ENCODE measurements around the gene SORT1. TPM values are rescaled to one million over a fixed set of nuclear protein-coding genes. Genes with fewer than 3 reads are reported as not detected.

SORT1 gene
- total and polyA plus RNA-seq, 4 donors: 47.3 to 310 (median 96.9) TPM

GRCh38 chr1:109350655-109351054, 47.1 kb downstream of the SORT1 start:
- 74 to 81% methylated on average over 1 of the region's 1 CpG for WGBS, 2 donors
- H3K36me3 ChIP-seq (ENCODE audit: control insufficient read depth in 1 of 2, insufficient read depth in 2 of 2, low read length in 1 of 2): peaks cover 2 to 17% of the 10 kb centered on the region in 2 donors
- intact Hi-C loops (cut with DNase I): no loop called here
- ATAC-seq (ENCODE audit: low FRiP score): no peak
- H3K4me1 ChIP-seq (ENCODE audit: control insufficient read depth in 1 of 2, insufficient read depth in 2 of 2, low read length in 2 of 2): peaks cover 0 to 2% of the 10 kb centered on the region in 2 donors
- DNase-seq: no peak
- H3K9me3 ChIP-seq (ENCODE audit: control insufficient read depth, low read length): no peaks in the 10 kb centered on the region
- no peak overlapping the region for H3K27ac ChIP-seq (ENCODE audit: low read depth in 1 of 2, low read length in 2 of 2)
- H3K27me3 ChIP-seq (ENCODE audit: control insufficient read depth in 1 of 2, insufficient read depth in 2 of 2, low read length in 1 of 2): no peaks in the 10 kb centered on the region
- H3K4me3 ChIP-seq (ENCODE audit: low read length in 2 of 2): no peak overlapping the region

- no peak overlapping the region for H3K27ac ChIP-seq (ENCODE audit: low read depth in 1 of 2, low read length in 2 of 2)
- peaks cover 2 to 18% of the 10 kb centered on the region in 2 donors for H3K36me3 ChIP-seq (ENCODE audit: control insufficient read depth in 1 of 2, insufficient read depth in 2 of 2, low read length in 1 of 2)
- DNase-seq (no peak), ATAC-seq (ENCODE audit: low FRiP score) (no peak)
- intact Hi-C loops (cut with DNase I): no loop called here
- H3K9me3 ChIP-seq (ENCODE audit: control insufficient read depth, low read length): no peaks in the 10 kb centered on the region
- no peaks in the 10 kb centered on the region for H3K27me3 ChIP-seq (ENCODE audit: control insufficient read depth in 1 of 2, insufficient read depth in 2 of 2, low read length in 1 of 2)
- H3K4me3 ChIP-seq (ENCODE audit: low read length in 2 of 2): no peak overlapping the region
- WGBS, 2 donors: 88 to 89% methylated on average over 4 of the region's 4 CpGs
- peaks cover 0 to 2% of the 10 kb centered on the region in 2 donors for H3K4me1 ChIP-seq (ENCODE audit: control insufficient read depth in 1 of 2, insufficient read depth in 2 of 2, low read length in 2 of 2)
Measured at GRCh38 chr1:109350182-109350581, 47.5 kb downstream of the SORT1 start.

DNA sequence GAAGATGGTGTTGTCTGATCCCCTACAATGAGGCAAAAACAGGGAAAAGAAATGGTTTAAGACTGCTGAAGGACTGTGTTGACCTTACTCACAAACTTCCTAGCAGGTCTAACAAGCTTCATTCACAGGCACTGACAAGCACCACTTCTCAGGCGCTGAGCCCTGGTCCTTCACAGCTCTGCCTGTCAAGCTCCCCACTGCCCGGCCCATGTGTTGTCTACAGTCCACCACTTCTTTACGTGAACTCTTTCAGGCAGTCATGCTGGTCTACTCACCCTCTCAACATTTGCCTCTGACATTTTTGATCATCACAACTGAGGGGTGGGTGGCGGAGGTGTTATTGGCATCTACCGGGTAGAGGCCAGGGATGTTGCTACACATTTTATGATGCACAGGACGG, 50.2 kb downstream of the SORT1 start:
- H3K4me3 ChIP-seq (ENCODE audit: low read length in 2 of 2): no peak overlapping the region
- H3K27me3 ChIP-seq (ENCODE audit: control insufficient read depth in 1 of 2, insufficient read depth in 2 of 2, low read length in 1 of 2): no peaks in the 10 kb centered on the region
- peaks cover 0 to 2% of the 10 kb centered on the region in 2 donors for H3K4me1 ChIP-seq (ENCODE audit: control insufficient read depth in 1 of 2, insufficient read depth in 2 of 2, low read length in 2 of 2)
- H3K36me3 ChIP-seq (ENCODE audit: control insufficient read depth in 1 of 2, insufficient read depth in 2 of 2, low read length in 1 of 2): peaks cover 2 to 18% of the 10 kb centered on the region in 2 donors
- H3K27ac ChIP-seq (ENCODE audit: low read depth in 1 of 2, low read length in 2 of 2): no peak overlapping the region
- no peaks in the 10 kb centered on the region for H3K9me3 ChIP-seq (ENCODE audit: control insufficient read depth, low read length)
- 91 to 94% methylated on average over 6 of the region's 6 CpGs for WGBS, 2 donors
- intact Hi-C loops (cut with DNase I): loop anchor here in 1 of 2 donors (10.0 kb wide), 1 partner anchor 63 kb away; the partner anchor contains the start of gene PSRC1
- no peak for ATAC-seq (ENCODE audit: low FRiP score)
- no peak for DNase-seq

DNA sequence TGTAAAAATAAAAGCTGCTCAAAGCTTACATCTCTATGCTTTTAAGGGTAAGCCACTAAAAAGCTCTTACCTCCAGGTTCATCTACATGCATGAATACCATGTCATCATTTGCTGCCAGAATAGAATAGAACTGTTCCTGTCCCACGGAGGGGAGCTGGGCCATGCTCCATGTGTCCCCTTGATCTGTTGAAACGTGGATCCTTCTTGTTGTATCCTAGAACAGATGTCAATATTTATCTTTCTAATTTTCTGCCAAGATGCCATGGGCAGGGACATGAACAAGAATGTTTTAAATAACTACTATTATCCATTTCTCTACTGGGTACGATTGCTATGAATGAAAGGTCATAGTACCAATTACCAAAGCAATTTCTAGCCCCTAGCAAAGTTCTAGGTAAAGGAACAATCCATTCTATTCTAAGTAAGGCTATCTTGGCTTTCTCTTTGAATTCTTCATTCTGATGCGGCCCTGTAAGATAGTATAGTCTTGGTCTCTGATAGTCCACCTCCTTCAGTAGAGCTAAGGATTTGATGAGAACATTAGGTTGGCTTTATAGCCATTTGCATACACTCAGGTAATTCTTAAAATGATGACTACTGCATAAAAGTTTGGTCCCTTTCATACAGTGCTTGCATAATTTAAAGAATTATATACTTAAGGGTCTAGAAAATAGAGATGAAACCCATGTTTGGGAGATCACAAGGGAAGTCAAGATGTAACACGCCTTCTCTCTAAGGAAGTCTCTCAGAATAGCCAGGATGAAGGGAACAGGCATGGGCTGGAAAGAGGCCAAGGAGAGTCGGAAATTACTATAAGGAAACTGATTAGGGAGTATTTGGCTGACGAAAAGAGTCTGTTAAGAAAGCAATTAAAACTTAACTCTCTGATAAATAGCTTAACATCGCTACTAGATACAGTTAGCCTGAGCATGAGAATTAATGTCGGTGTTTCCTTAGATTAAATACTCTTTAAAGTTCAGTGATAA, 55.5 kb downstream of the SORT1 start:
- no peak overlapping the region for H3K4me3 ChIP-seq (ENCODE audit: low read length in 2 of 2)
- no peaks in the 10 kb centered on the region for H3K27me3 ChIP-seq (ENCODE audit: control insufficient read depth in 1 of 2, insufficient read depth in 2 of 2, low read length in 1 of 2)
- 34 to 36% methylated on average over 9 of the region's 9 CpGs for WGBS, 2 donors
- no peaks in the 10 kb centered on the region for H3K9me3 ChIP-seq (ENCODE audit: control insufficient read depth, low read length)
- H3K36me3 ChIP-seq (ENCODE audit: control insufficient read depth in 1 of 2, insufficient read depth in 2 of 2, low read length in 1 of 2): peaks cover 14 to 17% of the 10 kb centered on the region in 2 donors
- no peaks in the 10 kb centered on the region for H3K4me1 ChIP-seq (ENCODE audit: control insufficient read depth in 1 of 2, insufficient read depth in 2 of 2, low read length in 2 of 2)
- intact Hi-C loops (cut with DNase I): loop anchor here (5.0 to 10.0 kb wide), 3 partner anchors 55 to 65 kb away; partner anchors contain the start of genes PSRC1 (in 1 of the 2) and SORT1 (in 1 of the 2)
- peak overlapping the region in 1 of 2 donors; percentile 57 for H3K27ac ChIP-seq (ENCODE audit: low read depth in 1 of 2, low read length in 2 of 2)
- DNase-seq (no peak), ATAC-seq (ENCODE audit: low FRiP score) (no peak)

GRCh38 chr1:109338608-109339007, 59.1 kb downstream of the SORT1 start:
- intact Hi-C loops (cut with DNase I): no loop called here
- Histone ChIP-seq H3K27ac (ENCODE audit: low read depth in 1 of 2, low read length in 2 of 2) (no peak overlapping the region), H3K9me3 (ENCODE audit: control insufficient read depth, low read length) (no peaks in the 10 kb centered on the region), H3K4me1 (ENCODE audit: control insufficient read depth in 1 of 2, insufficient read depth in 2 of 2, low read length in 2 of 2) (no peaks in the 10 kb centered on the region), H3K36me3 (ENCODE audit: control insufficient read depth in 1 of 2, insufficient read depth in 2 of 2, low read length in 1 of 2) (peaks cover 22% of the 10 kb centered on the region in 2 donors), H3K4me3 (ENCODE audit: low read length in 2 of 2) (no peak overlapping the region), H3K27me3 (ENCODE audit: control insufficient read depth in 1 of 2, insufficient read depth in 2 of 2, low read length in 1 of 2) (no peaks in the 10 kb centered on the region)
- ATAC-seq (ENCODE audit: low FRiP score) (no peak), DNase-seq (no peak)
- WGBS, 2 donors: 93 to 100% methylated on average over 3 of the region's 3 CpGs

DNA sequence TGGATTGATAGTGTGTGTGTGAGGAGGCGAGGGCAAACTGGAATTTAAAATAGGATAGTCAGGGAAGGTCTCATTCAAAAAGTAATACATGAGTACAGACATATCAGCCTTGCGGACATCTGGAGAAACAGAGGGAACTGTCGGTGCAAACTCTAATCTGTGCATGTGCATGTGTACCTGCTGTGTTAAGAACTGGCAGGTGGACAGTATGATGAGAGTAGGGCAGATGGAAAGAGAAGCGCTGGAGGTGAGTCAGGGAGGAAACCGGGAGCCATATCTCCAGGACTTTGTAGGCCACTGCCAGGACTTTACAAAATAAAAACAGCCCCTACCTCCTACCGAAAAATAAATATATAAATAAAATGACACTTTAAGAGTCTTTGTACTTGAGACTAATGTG, 59.6 kb downstream of the SORT1 start:
- no peak for ATAC-seq (ENCODE audit: low FRiP score)
- Histone ChIP-seq H3K4me3 (ENCODE audit: low read length in 2 of 2) (no peak overlapping the region), H3K27me3 (ENCODE audit: control insufficient read depth in 1 of 2, insufficient read depth in 2 of 2, low read length in 1 of 2) (no peaks in the 10 kb centered on the region), H3K27ac (ENCODE audit: low read depth in 1 of 2, low read length in 2 of 2) (no peak overlapping the region), H3K36me3 (ENCODE audit: control insufficient read depth in 1 of 2, insufficient read depth in 2 of 2, low read length in 1 of 2) (peaks cover 19 to 22% of the 10 kb centered on the region in 2 donors), H3K9me3 (ENCODE audit: control insufficient read depth, low read length) (no peaks in the 10 kb centered on the region), H3K4me1 (ENCODE audit: control insufficient read depth in 1 of 2, insufficient read depth in 2 of 2, low read length in 2 of 2) (no peaks in the 10 kb centered on the region)
- 92 to 93% methylated on average over 6 of the region's 6 CpGs for WGBS, 2 donors
- intact Hi-C loops (cut with DNase I): no loop called here
- DNase-seq: no peak

GRCh38 chr1:109335091-109335490, 62.6 kb downstream of the SORT1 start:
- Histone ChIP-seq H3K4me1 (ENCODE audit: control insufficient read depth in 1 of 2, insufficient read depth in 2 of 2, low read length in 2 of 2) (no peaks in the 10 kb centered on the region), H3K27me3 (ENCODE audit: control insufficient read depth in 1 of 2, insufficient read depth in 2 of 2, low read length in 1 of 2) (no peaks in the 10 kb centered on the region), H3K9me3 (ENCODE audit: control insufficient read depth, low read length) (peaks cover 3% of the 10 kb centered on the region), H3K36me3 (ENCODE audit: control insufficient read depth in 1 of 2, insufficient read depth in 2 of 2, low read length in 1 of 2) (peaks cover 14 to 19% of the 10 kb centered on the region in 2 donors), H3K27ac (ENCODE audit: low read depth in 1 of 2, low read length in 2 of 2) (no peak overlapping the region), H3K4me3 (ENCODE audit: low read length in 2 of 2) (no peak overlapping the region)
- no peak for ATAC-seq (ENCODE audit: low FRiP score)
- intact Hi-C loops (cut with DNase I): no loop called here
- WGBS, 2 donors: 79 to 84% methylated on average over 4 of the region's 4 CpGs
- DNase-seq: no peak

GRCh38 chr1:109331113-109331512, 66.6 kb downstream of the SORT1 start:
- intact Hi-C loops (cut with DNase I): no loop called here
- no peak overlapping the region for H3K4me3 ChIP-seq (ENCODE audit: low read length in 2 of 2)
- peaks cover 7 to 14% of the 10 kb centered on the region in 2 donors for H3K36me3 ChIP-seq (ENCODE audit: control insufficient read depth in 1 of 2, insufficient read depth in 2 of 2, low read length in 1 of 2)
- H3K27me3 ChIP-seq (ENCODE audit: control insufficient read depth in 1 of 2, insufficient read depth in 2 of 2, low read length in 1 of 2): no peaks in the 10 kb centered on the region
- H3K9me3 ChIP-seq (ENCODE audit: control insufficient read depth, low read length): peaks cover 3% of the 10 kb centered on the region
- H3K4me1 ChIP-seq (ENCODE audit: control insufficient read depth in 1 of 2, insufficient read depth in 2 of 2, low read length in 2 of 2): no peaks in the 10 kb centered on the region
- DNase-seq (no peak), ATAC-seq (ENCODE audit: low FRiP score) (no peak)
- H3K27ac ChIP-seq (ENCODE audit: low read depth in 1 of 2, low read length in 2 of 2): no peak overlapping the region

GRCh38 chr1:109327285-109327684, 70.4 kb downstream of the SORT1 start:
- H3K27me3 ChIP-seq (ENCODE audit: control insufficient read depth in 1 of 2, insufficient read depth in 2 of 2, low read length in 1 of 2): no peaks in the 10 kb centered on the region
- intact Hi-C loops (cut with DNase I): no loop called here
- H3K9me3 ChIP-seq (ENCODE audit: control insufficient read depth, low read length): peaks cover 2% of the 10 kb centered on the region
- H3K36me3 ChIP-seq (ENCODE audit: control insufficient read depth in 1 of 2, insufficient read depth in 2 of 2, low read length in 1 of 2): peaks cover 8 to 15% of the 10 kb centered on the region in 2 donors
- DNase-seq (no peak), ATAC-seq (ENCODE audit: low FRiP score) (no peak)
- H3K4me3 ChIP-seq (ENCODE audit: low read length in 2 of 2): no peak overlapping the region
- no peak overlapping the region for H3K27ac ChIP-seq (ENCODE audit: low read depth in 1 of 2, low read length in 2 of 2)
- WGBS, 2 donors: 45 to 59% methylated on average over 5 of the region's 5 CpGs
- H3K4me1 ChIP-seq (ENCODE audit: control insufficient read depth in 1 of 2, insufficient read depth in 2 of 2, low read length in 2 of 2): no peaks in the 10 kb centered on the region

Measured in aorta (tissue), 5 donors.